Activated naive CD4-positive, alpha-beta T cell (primary cell): Measurements from ENCODE around the gene MYO1E.
"Not testable (repeated sequence)": the region's sequence is repeated elsewhere in the genome, so short reads cannot be mapped to it uniquely, and the experiment has no call there.

Experiments
- DNase-seq, 4 experiments: peaks; one replicate each; lab custom pipeline; 2025; lab: John Stamatoyannopoulos, UW

The MYO1E gene

DNA sequence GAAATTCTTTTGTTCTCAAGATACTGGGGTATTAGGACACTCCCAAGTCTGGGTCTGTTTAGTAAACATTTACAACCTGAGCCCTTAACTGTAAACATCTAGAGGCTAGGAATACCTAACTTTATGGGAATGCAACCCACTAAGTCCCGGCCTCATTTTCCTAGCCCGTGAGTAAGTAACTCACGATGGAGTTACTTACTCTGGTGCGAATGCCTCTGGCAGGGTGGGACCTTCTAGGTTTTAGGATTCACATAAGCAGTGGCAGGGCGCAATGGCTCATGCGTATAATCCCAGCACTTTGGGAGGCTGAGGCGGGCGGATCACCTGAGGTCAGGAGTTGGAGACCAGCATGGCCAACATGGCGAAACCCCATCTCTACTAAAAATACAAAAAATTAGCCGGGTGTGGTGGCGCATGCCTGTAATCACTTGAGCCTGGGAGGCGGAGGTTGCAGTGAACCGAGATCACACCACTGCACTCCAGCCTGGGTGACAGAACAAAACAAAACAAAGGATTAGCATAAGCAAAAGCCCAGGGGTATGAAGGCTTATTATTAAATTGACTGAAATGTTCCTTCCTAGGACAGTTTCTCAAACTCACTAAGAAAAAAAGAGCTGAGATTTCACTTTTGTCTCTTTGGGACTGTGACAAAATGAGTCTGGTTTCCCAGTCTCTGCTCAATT lies 14.7 kb upstream of the MYO1E start:
- not testable (repeated sequence) for DNase-seq

DNA sequence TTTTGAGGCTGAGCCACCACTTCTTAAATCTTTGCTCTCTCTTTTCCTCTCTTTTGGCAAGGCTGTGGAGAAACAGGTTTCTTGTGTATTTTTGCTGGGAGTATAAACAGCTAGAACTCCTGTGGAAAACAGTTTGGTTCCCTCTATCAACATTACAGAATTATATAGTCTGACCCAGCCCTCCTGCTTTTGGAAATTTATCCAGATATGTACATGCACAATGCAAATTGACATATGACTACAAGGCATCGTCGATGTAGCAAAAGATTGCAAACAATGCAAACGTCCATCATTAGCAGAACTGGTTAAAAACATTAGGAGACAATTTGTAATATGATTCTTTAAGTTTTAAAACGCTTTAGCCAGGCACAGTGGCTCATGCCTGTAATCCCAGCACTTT lies 12.5 kb upstream of the MYO1E start:
- DNase-seq = no peak

DNA sequence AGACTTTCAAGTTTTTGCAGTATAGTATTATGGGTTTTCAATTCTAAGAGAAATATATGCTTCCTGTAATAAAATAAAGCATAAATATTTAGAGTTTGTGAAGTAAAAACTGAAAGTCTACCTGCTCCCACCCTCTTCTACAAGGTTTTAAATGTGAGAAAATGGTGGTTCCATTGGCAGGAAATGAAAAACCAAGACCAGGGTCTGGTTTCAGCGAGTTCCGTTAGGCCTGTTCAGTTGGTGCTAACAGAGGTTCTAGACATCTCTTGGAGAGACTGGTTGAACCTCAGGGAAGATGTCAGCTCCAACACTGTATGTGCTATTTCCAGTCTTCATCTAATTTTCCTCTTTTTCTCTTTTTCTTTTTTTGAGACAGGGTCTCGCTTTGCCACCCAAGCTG lies 11.8 kb upstream of the MYO1E start:
- DNase-seq = no peak

DNA sequence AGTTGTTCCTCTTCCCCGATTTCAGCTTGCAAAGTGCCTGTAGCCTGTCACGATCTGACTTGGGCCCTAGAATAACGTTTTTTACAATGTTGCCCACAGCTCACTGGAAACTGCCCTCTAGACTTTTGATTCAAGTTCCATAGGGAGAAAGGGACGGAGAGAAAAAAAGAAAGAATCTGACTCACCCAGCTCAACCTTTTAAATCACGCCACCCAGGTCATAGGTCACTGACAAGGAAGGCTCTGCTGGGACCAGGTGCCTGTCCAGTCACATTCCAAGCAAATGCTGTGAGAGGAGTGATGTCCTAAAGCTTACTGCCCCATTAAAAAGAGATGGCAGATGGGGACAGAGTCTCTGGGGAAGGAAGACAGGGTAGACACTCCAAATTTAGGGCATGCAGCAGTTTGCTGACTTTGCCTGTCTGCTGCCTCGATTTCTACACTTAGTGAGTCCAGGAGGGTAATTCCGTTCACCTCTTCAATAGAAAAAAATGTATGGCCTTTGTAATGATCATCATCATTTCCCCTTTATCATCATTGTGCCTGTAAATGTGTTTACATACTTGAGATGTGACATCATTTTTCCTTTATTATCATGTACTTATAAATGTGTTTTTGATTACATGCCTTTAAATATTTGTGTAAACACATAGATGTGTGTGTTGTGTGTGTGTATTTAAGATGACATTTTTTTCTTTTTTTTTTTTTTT lies 8.4 kb upstream of the MYO1E start:
- DNase-seq = no peak

DNA sequence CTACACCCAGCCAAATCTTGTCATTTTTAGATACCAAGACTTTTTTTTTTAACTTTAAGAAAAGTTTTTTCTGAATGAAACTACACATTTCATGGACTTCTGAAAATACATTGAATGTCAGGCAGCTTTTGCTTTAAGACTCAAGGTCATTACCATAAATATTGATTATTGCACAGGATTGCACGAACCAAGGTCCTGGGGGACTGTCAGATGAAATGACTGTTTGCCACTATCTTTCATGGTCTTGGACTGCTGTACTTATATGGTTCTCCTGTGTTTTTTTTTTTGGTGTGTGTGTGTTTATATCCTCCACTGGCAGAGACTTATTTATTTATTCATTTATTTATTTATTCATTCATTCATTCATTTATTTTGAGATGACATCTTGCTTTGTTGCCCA lies 6.9 kb upstream of the MYO1E start:
- no peak for DNase-seq

DNA sequence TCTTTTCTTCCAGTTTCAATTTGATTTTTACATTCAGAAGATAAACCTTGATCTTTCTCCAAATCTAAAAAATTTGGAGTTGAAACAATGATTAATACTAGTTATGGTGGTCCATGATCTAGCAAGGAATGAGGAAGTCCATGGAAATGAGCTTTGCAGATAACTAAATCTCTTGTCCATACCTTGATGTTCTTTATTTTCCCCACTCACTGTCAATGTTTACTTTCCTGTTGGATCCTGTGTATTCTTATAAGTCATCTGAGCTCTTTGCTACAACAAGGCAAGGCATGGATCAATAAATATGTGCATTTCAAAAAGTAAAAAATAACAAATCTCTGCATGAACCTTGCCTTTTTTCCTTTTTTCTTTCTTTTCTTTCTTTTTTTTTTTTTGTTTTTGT lies 6.2 kb upstream of the MYO1E start:
- no peak for DNase-seq

DNA sequence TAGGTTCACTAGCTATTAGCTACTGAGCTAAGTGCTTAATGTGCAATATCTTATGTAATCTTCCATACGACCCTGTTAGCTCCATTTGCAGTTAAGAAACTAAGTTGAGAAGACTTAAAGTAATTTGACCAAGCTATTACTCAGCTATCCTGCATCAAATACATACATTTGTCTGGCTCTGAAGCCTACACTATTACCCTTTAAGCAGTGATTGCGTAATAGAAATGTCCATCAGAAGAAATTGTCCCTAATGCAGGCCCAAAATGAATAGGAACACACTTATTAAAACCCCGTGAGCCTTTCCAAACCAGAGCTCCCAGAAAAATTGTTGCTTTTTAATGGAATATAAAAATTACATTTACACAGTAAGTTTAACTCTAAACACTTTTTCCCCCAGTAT lies 5.3 kb upstream of the MYO1E start:
- DNase-seq = no peak

DNA sequence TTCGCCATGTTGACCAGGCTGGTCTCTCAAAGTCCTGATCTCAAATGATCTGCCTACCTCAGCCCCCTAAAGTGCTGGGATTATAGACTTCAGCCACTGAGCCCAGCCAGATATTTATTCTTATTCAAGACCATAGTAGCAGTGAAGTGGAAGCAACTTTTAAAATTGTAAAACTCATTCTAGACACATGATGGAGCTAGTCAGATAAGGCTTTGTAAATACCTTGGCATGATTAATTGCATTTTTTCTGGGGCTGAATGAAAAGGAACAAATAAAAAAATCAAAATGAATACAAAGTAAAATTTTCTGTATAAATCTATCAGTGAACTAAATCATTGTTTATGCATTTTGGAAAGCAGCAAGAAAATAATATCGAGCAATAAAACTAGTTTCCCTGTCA lies 4.1 kb upstream of the MYO1E start:
- no peak for DNase-seq

DNA sequence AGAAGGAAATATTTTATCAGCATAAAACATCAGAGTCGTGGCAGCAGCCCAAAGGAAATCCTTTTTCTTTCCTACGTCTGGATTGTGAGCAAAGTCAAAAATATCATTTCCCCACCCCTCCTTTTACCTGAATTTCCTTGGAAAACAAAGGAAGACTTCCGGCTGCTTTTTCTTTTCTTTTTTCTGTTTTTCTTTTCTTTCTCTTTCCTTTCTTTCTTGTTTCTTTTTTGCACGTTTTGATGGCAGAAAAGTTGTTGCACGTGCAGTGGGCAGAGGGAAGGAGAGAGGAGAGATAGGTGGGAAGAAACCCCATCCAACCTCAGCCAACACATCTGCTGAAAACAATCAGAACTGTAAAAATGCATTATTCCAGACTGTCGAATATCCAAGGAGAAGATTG lies 544 bp upstream of the MYO1E start:
- DNase-seq = no peak

DNA sequence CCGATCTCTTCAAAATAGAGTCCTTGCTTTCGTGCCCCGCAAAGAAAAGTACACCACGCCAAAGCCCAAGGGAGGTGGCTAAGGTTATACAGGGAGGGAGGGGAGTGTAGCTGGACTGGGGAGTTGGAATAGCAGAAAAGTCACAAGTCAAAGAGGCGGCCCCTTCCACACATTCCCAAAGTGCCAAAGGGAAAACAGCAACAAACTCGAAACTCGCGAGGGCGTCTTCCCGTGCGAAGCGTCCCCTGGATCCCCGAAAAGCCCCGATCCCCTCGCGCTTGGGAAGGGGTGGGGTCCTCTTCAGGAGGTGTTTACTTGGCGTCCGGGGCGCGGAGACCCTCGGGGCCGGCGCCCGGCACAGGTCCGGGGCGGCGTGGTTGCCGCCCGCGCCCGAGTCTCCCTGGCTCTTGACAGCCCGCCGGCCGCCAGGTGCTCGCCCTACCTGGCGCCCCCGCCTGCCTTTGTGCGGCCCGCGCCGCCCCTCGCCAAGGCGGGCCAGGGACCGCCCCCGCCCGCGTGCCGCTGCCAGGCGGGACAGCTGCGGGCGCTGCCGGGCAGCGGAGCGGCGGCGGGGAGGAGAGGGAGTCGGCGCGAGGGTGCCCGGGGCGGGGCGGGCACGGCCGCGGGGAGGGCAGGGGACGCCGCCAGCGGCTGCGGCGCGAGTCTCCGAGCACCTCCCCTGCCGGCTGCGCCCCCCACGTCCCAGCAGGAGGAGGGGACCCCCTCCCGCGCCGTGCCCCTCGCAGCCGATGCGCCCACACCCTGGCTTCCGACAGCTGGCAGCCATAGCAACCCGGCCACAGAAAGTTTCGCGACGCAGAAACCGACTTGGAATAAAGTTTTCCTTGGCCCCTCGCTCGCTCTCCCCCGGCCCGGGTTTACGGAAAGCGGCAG lies 966 bp downstream of the MYO1E start:
- DNase-seq = no peak

DNA sequence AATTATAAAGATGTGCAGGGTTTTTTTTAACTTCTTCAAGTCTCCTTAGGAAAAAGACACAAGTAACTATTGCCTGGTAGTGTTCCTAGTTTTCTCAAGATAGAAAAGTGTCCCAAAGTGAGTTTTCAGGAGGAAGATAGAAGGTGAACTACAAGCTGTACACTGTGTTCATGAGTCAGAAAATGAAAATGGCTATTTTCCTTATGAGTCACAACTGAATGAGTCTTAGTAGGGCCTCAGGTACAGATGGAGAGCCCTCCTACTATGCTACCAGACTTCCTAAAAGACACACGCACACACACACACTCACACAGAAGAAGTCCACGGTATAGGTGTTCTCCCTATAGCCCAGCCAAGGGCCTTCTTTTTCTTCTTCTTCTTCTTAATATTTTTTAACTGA lies 3.1 kb downstream of the MYO1E start:
- DNase-seq = no peak

DNA sequence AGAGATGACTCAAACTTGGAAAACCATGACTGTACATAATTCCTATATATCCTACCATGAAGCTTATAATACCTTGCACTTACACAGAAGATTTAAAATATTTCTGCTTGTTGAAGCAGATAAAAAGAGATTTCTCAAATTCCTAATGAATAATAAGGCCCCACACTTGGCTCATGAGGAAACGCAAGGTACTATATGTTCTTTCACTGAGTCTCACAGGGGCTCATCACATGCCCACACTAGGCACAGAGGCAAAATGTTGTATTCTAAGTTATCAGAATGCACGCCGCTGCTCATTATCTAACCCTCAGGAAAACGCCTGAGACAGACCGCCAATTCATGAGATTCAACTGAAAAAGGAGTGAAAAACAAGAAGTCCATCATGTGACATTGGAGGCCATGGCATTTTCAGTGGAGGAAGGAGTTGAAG lies 5.6 kb downstream of the MYO1E start:
- no peak for DNase-seq

DNA sequence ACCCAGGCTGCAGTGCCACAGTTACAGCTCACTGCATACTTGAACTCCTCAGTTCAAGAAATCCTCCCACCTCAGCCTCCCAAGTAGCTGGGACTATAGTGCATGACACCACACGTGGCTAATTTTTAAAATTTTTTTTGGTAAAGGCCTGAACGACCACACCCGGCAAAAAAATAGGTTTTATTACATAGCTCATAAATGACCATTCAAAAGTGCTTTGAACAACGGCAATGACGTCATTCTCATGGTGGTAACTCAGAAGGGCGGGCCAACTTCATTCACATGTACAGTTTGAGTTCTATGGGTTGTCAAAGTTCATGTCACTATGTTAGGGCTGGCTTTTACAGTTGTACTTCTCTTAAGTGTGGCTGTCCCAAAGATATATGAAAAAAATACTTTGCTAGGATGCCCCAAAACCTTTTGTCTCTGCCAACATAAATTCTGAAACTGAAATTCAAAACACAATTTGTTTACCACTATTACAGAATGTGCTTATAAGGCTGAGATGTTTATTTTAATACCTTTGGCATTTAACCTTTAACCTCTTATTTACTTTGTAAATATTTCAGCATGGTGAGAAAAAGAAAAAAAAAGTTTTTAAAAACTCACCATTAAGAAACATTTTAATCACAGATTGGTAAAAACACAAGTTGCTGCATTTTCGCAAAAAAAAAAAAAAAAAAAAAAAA lies 6.2 kb downstream of the MYO1E start:
- no peak for DNase-seq

DNA sequence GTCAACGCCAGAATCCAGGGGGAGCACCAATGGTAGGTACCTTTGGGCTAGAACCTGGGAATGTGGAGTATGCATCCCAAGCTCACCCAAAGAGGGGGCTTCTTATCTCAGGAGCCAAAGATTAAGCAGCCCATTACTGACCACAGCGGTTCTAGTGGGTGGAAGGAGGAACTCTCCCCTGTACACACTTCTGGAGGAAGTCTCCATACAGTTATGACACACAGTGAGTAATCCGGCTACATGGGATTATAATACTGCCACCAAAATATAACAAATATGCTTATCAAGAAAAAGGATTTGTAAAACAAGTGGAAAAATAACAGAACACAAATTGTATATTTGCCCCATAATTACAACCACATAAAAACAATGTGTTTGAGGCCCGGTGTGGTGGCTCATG lies 8.4 kb downstream of the MYO1E start:
- no peak for DNase-seq

DNA sequence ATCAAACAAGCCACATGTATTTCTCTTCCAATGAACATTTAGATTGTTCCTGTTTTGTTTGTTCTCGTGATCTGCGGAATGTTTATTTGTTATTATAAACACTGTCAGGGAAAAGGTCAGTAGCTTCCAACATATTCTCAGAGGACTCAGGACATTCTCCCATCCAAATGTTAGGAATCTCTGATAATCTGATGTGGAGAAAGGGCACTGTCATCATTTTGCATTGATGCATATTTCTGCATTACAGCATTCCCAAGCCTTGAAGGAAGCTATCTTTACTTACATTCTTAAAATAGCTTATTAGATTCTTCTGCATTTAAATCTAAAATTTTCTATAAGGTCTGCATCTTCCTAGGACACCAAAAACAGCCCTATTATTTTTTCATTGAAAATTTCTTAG lies 10.3 kb downstream of the MYO1E start:
- no peak for DNase-seq

DNA sequence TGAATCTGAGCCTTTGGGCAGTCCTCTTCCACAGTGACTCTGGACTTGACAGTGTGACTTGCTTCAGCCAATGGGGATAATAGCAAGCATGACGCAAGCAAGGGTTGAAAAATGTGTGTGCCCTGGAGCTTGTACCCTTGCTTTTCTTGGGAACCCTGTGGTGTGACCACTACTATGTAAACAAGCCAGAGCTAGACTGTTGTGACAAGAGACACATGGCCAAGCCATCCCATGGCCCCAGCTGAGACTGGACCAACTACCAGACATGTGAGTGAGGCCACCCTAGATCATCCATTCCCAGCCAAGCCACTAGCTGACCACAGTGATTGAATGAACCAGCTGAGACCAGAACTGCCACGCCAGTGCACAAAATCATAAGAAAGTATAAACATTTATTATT lies 11.8 kb downstream of the MYO1E start:
- DNase-seq = no peak

DNA sequence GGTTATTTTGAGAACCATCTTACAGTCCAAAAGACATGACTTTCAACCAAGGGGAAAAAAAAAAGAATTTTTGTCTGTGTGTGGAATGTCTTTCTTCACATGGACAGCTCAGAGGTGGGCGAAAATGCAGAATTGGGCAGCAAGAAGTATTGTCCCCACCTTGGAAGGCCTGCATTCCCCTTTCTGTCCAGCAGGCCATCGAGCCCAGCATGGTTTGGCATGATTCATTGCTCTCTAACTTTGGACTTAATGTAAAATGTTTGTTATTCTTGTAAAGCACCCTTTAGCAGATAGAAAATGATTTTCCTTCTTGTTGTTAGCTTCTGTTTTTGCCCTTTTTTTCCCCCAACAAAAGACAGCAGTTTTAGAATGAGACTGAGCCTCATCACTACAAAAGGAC lies 12.4 kb downstream of the MYO1E start:
- DNase-seq = no peak

DNA sequence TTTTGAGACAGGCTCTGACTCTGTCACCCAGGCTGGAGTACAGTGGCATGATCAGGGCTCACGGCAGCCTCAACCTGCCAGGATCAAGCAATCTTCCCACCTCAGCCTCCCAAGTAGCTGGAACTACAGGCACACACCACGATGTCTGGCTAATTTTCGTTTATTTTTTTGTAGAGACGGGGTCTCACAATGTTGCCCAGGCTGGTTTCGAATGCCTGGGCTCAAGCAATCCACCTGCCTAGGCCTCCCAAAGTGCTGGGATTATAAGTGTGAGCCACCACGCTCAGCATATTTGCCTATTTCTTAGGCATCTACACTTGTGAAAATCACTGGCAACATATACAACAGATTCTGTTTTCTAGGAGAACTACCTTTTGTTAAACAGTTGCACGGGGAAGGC lies 16.9 kb downstream of the MYO1E start:
- no peak for DNase-seq

DNA sequence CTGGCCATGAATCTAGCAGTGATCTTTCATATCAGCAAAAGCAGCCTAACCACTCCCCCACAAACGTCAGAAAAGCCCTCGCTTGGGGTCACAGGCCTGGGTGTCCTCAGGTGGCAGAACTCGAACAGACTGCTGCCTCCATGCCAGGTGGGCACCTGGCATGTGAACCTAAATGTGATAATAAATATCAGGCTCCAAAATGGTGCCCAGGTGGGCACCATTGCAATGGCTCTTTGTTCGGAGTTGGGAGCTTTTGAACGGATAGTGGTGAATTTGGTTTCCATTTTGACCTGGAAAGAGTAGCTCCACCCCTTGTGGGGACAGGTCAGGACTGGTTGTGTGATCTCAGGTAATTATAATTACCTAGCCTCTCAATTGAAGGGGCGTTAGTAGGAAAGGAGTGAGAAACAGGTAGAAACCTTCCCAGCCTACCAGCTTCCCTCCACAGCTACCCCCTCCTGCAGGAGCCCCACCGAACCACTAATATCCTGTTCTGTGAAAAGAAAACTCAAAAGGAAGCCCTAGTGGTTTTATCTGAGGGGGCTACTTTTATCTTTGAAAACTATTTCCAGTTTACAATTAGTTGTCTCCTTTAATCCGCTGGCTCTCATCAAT lies 18.1 kb downstream of the MYO1E start:
- DNase-seq = no peak

DNA sequence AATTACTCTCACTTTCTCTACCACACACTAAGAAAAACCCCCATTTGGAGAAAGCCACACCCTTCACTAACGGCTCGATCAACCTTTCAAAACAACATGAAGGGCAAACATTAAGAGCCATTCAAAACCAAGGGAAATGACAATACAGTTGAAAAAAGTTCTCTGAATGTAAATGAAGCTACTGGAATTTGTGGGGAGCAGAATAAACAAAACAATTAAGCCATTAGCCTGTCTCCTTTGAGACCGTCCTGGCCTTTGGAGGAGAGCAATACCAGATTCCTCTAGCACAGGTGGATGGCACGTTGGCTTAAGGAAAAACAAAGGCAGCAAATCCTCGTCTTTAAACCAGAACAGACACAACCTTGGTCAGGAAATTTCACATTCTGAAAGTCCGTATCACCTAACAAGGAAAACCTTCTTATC lies 18.7 kb downstream of the MYO1E start:
- no peak for DNase-seq

DNA sequence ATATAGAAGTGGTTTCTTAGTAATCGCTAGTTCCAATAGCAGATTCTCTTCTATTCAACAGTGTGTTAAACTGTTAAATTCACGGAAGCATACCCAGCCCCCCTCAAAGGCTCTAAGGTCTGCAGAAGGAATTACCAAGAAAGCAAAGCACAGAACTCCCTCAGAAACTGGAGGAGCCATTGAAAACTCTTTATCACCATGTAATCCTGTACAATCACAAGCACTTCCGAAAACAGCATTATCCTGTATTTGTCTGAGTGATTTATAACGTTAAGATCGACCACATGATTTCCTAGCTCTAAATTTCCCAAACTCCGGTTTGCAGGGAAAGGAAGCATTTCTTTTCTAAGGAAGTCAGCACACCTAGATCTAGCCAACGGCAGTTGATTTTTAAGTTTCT lies 20.0 kb downstream of the MYO1E start:
- DNase-seq = no peak

DNA sequence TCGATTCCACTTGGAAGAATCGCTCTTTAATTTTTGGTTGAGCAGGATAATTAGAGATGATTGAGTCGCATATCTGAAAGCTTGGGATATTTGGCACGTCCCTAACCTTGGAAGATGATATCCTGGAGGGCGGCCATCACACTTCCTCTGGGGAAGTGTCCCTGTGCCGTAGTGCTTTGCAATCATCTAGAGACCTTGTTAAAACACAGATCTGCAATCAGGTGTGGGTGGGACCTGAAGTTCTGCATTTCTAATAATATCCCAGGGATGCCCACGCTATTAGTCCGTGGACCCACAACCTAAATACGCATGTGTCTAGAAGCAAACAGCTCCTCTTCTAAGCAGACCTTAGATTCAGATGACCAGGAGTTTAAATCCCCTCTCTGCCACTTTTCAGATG lies 20.5 kb downstream of the MYO1E start:
- DNase-seq = no peak
